Measurements from ENCODE around the gene ZMAT5.
"Not testable (repeated sequence)": the region's sequence is repeated elsewhere in the genome, so short reads cannot be mapped to it uniquely, and the experiment has no call there.

Gene ZMAT5

GRCh38 chr22:29784451-29785361, 17.9 kb upstream of the ZMAT5 start:
- DNase-seq = no peak

GRCh38 chr22:29782061-29782845, 15.4 kb upstream of the ZMAT5 start:
- no peak for DNase-seq

- no peak for DNase-seq
These were observed 14.2 kb upstream of the ZMAT5 start for GRCh38 chr22:29780748-29781676.

GRCh38 chr22:29780220-29780619, 13.4 kb upstream of the ZMAT5 start:
- no peak for DNase-seq

GRCh38 chr22:29773233-29773632, 6.4 kb upstream of the ZMAT5 start:
- DNase-seq = no peak

GRCh38 chr22:29772170-29772641, 5.4 kb upstream of the ZMAT5 start:
- DNase-seq = no peak

- DNase-seq = no peak
These were observed 3.0 kb upstream of the ZMAT5 start for GRCh38 chr22:29769723-29770321.

- no peak for DNase-seq
These were observed 1.4 kb upstream of the ZMAT5 start for GRCh38 chr22:29768052-29768693.

GRCh38 chr22:29767171-29768051, 604 bp upstream of the ZMAT5 start, which contains the start of gene UQCR10:
Gene UQCR10, plus strand, starts transcription at chr22:29767369. Its CDS starts 30 bp downstream, at chr22:29767399.
- peak; percentile 79 for DNase-seq

- no peak for DNase-seq
These were observed 739 bp downstream of the ZMAT5 start for GRCh38 chr22:29765905-29766631.

GRCh38 chr22:29762263-29762662, 4.5 kb downstream of the ZMAT5 start:
- peak; percentile 61 for DNase-seq

GRCh38 chr22:29758959-29759358, 7.8 kb downstream of the ZMAT5 start:
- DNase-seq = no peak

GRCh38 chr22:29758068-29758622, 8.7 kb downstream of the ZMAT5 start:
- no peak for DNase-seq

- no peak for DNase-seq
These were observed 9.7 kb downstream of the ZMAT5 start for GRCh38 chr22:29757096-29757495.

GRCh38 chr22:29756341-29756740, 10.5 kb downstream of the ZMAT5 start:
- no peak for DNase-seq

GRCh38 chr22:29755889-29756288, 10.9 kb downstream of the ZMAT5 start:
- no peak for DNase-seq

- not testable (repeated sequence) for DNase-seq
These were observed 12.0 kb downstream of the ZMAT5 start for GRCh38 chr22:29754658-29755395.

- DNase-seq = no peak
These were observed 12.8 kb downstream of the ZMAT5 start for GRCh38 chr22:29753808-29754657.

Measured in NCI-H2029 (cell line).